HG03342 (cell line): ENCODE measurements around the gene CETN1.

ENCODE experiments used
- ATAC-seq: cut with Tn5 transposase; IDR thresholded peaks from one replicate; pipeline ENCODE4 v1.9.1; 2021; ENCODE audit warnings: mild to moderate bottlenecking, moderate library complexity; ENCODE audit not compliant: unreplicated experiment

Gene CETN1

DNA sequence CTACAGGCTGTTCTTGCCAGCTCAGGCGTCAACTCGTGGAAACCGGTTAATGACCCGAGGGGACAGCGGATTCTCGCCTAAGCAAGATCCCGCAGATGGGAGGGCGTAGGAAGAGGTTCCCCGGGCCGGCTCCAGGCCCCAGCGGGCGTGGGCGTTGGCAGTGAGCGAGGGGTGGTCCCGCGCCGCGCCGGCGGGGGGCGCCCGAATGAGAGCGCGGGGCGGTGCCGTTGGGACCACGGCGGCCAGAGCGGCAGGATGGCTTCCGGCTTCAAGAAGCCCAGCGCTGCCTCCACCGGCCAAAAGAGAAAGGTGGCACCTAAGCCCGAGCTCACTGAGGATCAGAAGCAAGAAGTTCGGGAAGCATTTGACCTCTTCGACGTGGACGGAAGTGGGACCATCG is at the start of gene CETN1:
Gene CETN1 (plus strand): TSS at position 227 of the 400 bp plus-strand sequence. CDS start 29 bp downstream, at position 256.
- ATAC-seq = no peak

- ATAC-seq = no peak
These were observed 48.2 kb upstream of the CETN1 start for GRCh38 chr18:532018-532417.

GRCh38 chr18:532632-533031 is 47.5 kb upstream of the CETN1 start:
- ATAC-seq = no peak

DNA sequence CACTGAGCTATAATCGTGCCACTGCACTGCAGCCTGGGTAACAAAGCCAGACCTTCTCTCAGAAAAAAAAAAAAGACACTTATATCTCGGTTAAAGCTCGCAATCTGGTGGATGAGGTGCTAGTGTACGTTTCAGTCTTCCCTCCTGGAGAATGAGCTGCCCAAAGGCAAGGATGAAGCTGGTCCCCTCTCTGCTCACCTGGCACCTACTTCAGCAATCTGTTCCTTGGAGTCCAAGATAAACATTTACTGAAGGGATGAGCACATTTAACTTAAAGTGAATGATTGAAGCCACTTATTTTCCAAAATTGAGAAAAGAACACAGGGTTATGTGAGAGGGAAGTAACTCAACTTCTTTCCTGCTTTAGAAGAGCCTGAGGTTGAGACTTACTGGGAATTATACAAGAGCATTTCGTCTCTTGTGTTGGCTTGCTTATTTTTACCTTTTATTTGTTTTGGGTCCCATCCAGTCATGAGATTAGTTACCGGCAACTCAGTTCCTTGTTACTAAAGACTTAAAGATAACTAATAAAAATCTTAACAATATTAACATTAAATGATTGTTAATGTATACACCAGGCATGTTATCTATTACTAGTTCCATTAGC is 46.1 kb upstream of the CETN1 start:
- ATAC-seq = no peak

- no peak for ATAC-seq
These were observed 36.6 kb upstream of the CETN1 start for GRCh38 chr18:543447-544078.

- no peak for ATAC-seq
These were observed 30.2 kb upstream of the CETN1 start for GRCh38 chr18:549967-550366.

GRCh38 chr18:551404-552061 is 28.6 kb upstream of the CETN1 start:
- peak; percentile 96 for ATAC-seq

- ATAC-seq = no peak
These were observed 24.3 kb upstream of the CETN1 start for GRCh38 chr18:555705-556457.

GRCh38 chr18:564708-565561 is 15.2 kb upstream of the CETN1 start:
- ATAC-seq = no peak

- no peak for ATAC-seq
These were observed 14.6 kb upstream of the CETN1 start for GRCh38 chr18:565562-566061.

GRCh38 chr18:567122-567521 is 13.1 kb upstream of the CETN1 start:
- ATAC-seq = no peak

DNA sequence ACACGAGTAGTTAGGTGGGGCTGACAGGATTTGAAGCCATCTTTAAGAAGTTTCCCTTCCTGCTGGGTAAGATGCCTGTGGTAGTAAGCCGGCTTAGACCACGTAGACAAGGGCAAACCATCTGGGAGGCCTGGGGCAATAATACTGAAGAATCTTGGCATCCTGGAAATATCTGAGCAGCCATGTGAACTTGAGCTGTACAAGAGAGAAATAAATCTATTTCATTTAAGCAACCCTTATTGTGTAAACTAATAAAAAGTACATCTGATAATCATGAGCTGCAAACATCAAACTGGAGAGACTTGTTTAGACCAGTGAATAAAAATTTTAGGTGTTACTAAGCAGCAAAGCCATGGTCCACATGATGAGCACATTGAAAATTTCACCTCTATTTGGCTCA is 11.4 kb upstream of the CETN1 start:
- no peak for ATAC-seq

GRCh38 chr18:570256-570655 is 9.9 kb upstream of the CETN1 start:
- no peak for ATAC-seq

DNA sequence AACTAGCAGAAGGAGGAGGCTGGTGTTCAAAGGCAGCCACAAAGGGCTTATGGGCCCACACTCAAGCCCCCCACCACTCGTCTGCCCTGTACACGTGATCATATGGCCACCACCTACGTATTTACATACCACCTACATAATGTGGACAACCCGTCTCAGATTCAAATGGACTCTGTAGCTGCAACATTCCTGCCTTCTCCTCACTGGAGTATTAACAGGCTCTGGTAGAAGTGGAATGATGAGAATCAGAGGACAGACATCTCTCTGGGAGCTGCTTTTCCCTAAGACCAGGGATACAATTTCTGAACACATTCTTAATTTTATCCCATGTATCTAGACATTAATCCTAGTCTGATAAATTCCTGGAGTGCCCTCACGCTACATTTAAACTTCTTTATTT is 9.5 kb upstream of the CETN1 start:
- no peak for ATAC-seq

- no peak for ATAC-seq
These were observed 7.9 kb upstream of the CETN1 start for GRCh38 chr18:572091-572830.

DNA sequence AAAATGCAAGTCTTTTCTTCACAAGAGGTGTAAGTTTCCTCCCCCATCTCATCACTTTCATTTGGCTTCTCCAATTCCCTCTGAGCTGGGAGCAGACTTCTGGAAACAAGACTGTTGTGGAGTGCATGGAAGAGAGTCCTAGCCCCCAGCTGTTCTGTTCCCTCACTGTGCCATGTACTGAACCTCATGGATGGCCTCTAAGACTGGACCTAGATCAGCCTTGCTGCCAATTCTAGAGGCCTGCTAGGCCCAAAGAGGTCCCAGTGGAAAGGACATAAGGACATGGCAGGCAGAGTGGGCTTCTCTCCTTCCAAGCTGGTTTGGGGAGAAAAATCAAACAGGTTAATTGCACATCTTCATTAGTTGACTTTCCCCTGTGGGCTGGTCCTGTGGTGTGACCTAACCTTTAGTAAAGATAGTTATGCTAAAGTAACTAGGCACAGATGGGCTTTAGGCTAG is 7.3 kb upstream of the CETN1 start:
- no peak for ATAC-seq

DNA sequence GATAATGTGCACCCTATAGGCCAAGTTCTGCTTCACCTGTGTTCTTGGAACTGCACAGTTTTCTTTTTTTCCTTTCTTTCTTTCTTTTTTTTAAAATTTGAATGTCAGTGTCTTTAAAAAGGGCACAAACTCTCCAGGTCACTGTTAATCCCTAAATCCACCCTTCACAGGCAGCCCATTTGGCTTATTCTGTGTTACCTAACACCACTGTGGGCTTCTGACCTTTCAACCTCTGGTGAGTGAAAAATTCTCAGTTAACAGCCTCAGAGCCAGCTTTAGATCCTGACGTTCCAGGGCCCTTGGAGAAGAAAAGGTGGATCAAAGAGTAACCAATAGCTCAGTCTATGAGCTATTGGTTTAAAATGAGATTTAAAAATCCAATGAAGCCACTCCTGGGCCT is 6.8 kb upstream of the CETN1 start:
- no peak for ATAC-seq

- no peak for ATAC-seq
These were observed 5.9 kb upstream of the CETN1 start for GRCh38 chr18:574149-574860.
